OCI-LY1 (cell line): ENCODE results near the gene TOM1L2.

Source experiments
- H2AFZ ChIP-seq: fragments of 200-600 bp; sonication (generic), shearing (Covaris generic); 2 replicates; pipeline ENCODE4 v1.6.0; 2014; ENCODE audit warnings: antibody characterized with exemption, mild to moderate bottlenecking, low read length
- H3F3A ChIP-seq: fragments of 200-600 bp; sonication (generic), shearing (Covaris generic); 2 replicates; pipeline ENCODE4 v1.6.0; 2014; ENCODE audit warnings: mild to moderate bottlenecking, antibody characterized with exemption, low read length, moderate library complexity; ENCODE audit not compliant: insufficient read depth
- H3K27ac ChIP-seq: fragments of 200-600 bp; sonication (generic); 2 replicates; pipeline ENCODE4 v1.5.1; 2014; ENCODE audit warnings: low read length, mixed run types, mild to moderate bottlenecking, low read depth; ENCODE audit not compliant: poor library complexity, severe bottlenecking
- H3K27me3 ChIP-seq: fragments of 200-600 bp; sonication (generic); 2 replicates; pipeline ENCODE4 v1.6.0; 2014; ENCODE audit warnings: antibody characterized with exemption, mild to moderate bottlenecking, low read length, moderate library complexity; ENCODE audit not compliant: insufficient read depth
- H3K36me3 ChIP-seq: fragments of 200-600 bp; sonication (generic); 2 replicates; pipeline ENCODE4 v1.6.1; 2014; ENCODE audit warnings: mild to moderate bottlenecking, antibody characterized with exemption, low read length, moderate library complexity, mixed read lengths; ENCODE audit not compliant: insufficient read depth
- H3K4me1 ChIP-seq: fragments of 200-600 bp; sonication (generic); 2 replicates; pipeline ENCODE4 v1.5.1; 2014; ENCODE audit warnings: mild to moderate bottlenecking, low read length, moderate library complexity; ENCODE audit not compliant: insufficient read depth, severe bottlenecking
- H3K4me2 ChIP-seq: fragments of 200-600 bp; sonication (generic), shearing (Covaris generic); 2 replicates; pipeline ENCODE4 v1.6.1; 2014; ENCODE audit warnings: low read length
- H3K4me3 ChIP-seq: fragments of 200-600 bp; sonication (generic); 2 replicates; pipeline ENCODE4 v1.5.1; 2014; ENCODE audit warnings: low read length, low read depth, mild to moderate bottlenecking, mixed read lengths; ENCODE audit not compliant: poor library complexity, severe bottlenecking
- H3K79me2 ChIP-seq: fragments of 200-600 bp; shearing (Covaris generic); 2 replicates; pipeline ENCODE4 v1.6.1; 2016; ENCODE audit warnings: mixed run types, low read length, mixed read lengths; ENCODE audit not compliant: insufficient read depth
- H3K9ac ChIP-seq: fragments of 200-600 bp; sonication (generic), shearing (Covaris generic); 2 replicates; pipeline ENCODE4 v1.6.1; 2014; ENCODE audit warnings: mild to moderate bottlenecking, low read length, mixed read lengths
- H3K9me2 ChIP-seq: fragments of 200-600 bp; sonication (generic), shearing (Covaris generic); 2 replicates; pipeline ENCODE4 v1.6.1; 2014; ENCODE audit warnings: low read depth, mild to moderate bottlenecking, low read length, mixed read lengths
- H3K9me3 ChIP-seq: fragments of 200-600 bp; shearing (Covaris generic); 2 replicates; pipeline ENCODE4 v1.6.1; 2014; ENCODE audit warnings: low read length, mixed read lengths
- H4K20me1 ChIP-seq: fragments of 200-600 bp; sonication (generic), shearing (Covaris generic); 2 replicates; pipeline ENCODE4 v1.6.0; 2016; ENCODE audit warnings: mild to moderate bottlenecking, low read length; ENCODE audit not compliant: insufficient read depth
- EZH2 ChIP-seq: fragments of 200-600 bp; sonication (generic), shearing (Covaris generic); IDR thresholded peaks from 2 replicates; pipeline ENCODE4 v1.8.0; 2017; ENCODE audit warnings: borderline replicate concordance, mixed run types, mild to moderate bottlenecking, antibody characterized with exemption, low read length, moderate library complexity, mixed read lengths
- TF ChIP-seq, protein P1 (sequence below): fragments of 200-600 bp; sonication (generic), shearing (Covaris generic); IDR thresholded peaks from 2 replicates; pipeline ENCODE4 v1.5.1; 2017; ENCODE audit warnings: mild to moderate bottlenecking, antibody characterized with exemption, low read length, moderate library complexity, mixed read lengths

TOM1L2 gene

DNA sequence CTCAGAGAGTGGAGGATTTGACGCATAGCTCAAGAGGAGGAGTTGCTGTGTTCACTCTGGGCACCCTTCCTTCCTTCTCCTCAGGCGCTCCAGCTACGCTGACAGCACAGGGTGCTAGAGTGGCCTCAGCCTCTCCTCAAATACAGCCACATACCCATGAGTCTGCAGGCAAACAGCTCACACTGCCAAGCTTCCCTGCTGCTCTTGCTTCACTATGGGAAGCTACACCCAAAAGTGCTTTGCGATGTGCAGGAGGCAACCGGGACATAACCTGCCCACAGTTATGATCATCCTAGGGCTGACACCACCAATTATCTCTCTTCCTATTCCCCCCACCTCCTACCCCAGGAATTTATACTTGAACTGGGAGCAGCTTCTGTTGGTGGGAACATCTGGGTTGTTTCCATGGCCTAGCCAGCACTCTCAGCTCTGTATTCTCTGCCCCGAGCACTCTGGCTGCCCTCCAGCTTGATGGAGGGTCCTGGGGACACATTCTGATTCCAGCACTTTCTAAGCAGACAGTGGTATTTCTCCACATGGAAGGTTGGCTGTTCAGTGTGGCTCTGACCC, 95.2 kb downstream of the TOM1L2 start:
- Histone ChIP-seq H3F3A (no peaks in the 10 kb centered on the region), H3K27me3 (no peaks in the 10 kb centered on the region), H3K27ac (no peak overlapping the region), H4K20me1 (no peaks in the 10 kb centered on the region), H3K79me2 (no peaks in the 10 kb centered on the region), H2AFZ (no peak overlapping the region), H3K4me1 (no peaks in the 10 kb centered on the region), H3K9ac (no peak overlapping the region), H3K36me3 (no peaks in the 10 kb centered on the region; the same call in 1 of the 2 replicates), H3K4me3 (no peak overlapping the region), H3K9me3 (no peaks in the 10 kb centered on the region), H3K9me2 (no peaks in the 10 kb centered on the region), H3K4me2 (no peak overlapping the region)
- no peak for TF ChIP-seq EZH2
- TF ChIP-seq, protein P1, sequence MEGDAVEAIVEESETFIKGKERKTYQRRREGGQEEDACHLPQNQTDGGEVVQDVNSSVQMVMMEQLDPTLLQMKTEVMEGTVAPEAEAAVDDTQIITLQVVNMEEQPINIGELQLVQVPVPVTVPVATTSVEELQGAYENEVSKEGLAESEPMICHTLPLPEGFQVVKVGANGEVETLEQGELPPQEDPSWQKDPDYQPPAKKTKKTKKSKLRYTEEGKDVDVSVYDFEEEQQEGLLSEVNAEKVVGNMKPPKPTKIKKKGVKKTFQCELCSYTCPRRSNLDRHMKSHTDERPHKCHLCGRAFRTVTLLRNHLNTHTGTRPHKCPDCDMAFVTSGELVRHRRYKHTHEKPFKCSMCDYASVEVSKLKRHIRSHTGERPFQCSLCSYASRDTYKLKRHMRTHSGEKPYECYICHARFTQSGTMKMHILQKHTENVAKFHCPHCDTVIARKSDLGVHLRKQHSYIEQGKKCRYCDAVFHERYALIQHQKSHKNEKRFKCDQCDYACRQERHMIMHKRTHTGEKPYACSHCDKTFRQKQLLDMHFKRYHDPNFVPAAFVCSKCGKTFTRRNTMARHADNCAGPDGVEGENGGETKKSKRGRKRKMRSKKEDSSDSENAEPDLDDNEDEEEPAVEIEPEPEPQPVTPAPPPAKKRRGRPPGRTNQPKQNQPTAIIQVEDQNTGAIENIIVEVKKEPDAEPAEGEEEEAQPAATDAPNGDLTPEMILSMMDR = no peak

DNA sequence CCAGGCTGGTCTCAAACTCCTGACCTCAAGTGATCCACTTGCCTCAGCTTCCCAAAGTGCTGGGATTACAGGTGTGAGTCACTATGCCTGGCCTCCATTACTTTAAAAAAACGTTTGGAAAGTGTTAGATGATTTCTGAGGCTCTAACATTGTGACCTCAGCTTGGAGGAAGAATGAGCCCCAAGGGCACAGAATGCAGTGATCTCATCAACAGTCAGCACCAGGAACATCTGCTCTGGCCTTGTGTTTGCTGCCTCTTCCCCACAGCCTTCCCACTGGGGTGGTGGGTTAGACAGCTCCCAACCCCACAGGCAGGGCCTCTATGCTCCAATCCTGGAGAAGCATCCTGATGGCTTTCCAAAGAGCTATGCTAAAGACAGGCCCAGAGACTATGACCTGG, 97.7 kb downstream of the TOM1L2 start:
- H3K4me2 ChIP-seq = no peak overlapping the region
- no peak overlapping the region for H3K27ac ChIP-seq
- no peaks in the 10 kb centered on the region for H3K4me1 ChIP-seq
- no peaks in the 10 kb centered on the region for H4K20me1 ChIP-seq
- H3K27me3 ChIP-seq = no peaks in the 10 kb centered on the region
- no peak for TF ChIP-seq EZH2
- TF ChIP-seq, protein P1 = no peak
- no peaks in the 10 kb centered on the region for H3K9me2 ChIP-seq
- no peaks in the 10 kb centered on the region for H3F3A ChIP-seq
- H3K4me3 ChIP-seq = no peak overlapping the region
- no peaks in the 10 kb centered on the region for H3K79me2 ChIP-seq
- no peak overlapping the region for H3K9ac ChIP-seq
- no peak overlapping the region for H2AFZ ChIP-seq
- H3K9me3 ChIP-seq = no peaks in the 10 kb centered on the region
- no peaks in the 10 kb centered on the region; the same call in 1 of the 2 replicates for H3K36me3 ChIP-seq

DNA sequence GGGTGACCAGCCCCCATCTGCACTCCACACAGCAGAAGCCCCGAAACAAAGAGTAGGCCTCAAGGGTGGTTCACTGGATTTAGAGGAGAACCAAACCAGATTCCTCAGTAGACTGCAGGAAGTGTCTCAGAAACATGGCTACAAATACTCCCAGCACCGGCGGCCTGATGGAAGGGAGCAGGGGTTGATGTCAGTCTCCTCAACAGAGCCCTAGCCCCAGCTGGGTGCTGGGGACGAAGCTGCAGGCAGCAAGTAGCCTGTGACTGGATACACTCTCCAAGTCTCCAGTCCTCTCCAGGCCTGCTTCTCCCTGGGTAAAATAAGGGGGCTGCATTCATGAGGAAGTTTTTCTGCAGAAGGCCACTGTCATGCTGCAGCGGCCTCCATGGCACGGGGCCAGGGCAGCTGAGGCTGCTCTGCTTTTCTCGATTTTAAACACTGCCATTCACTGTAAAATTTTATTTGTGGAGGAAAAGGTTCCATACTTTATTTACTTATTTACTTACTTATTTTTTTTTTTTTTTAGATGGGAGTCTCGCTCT, 98.7 kb downstream of the TOM1L2 start:
- Histone ChIP-seq H3K9me3 (no peaks in the 10 kb centered on the region), H4K20me1 (no peaks in the 10 kb centered on the region), H3K9me2 (no peaks in the 10 kb centered on the region), H3K4me3 (no peak overlapping the region), H2AFZ (no peak overlapping the region), H3K79me2 (no peaks in the 10 kb centered on the region), H3K4me1 (no peaks in the 10 kb centered on the region), H3K36me3 (no peaks in the 10 kb centered on the region; the same call in 1 of the 2 replicates), H3F3A (no peaks in the 10 kb centered on the region), H3K27me3 (no peaks in the 10 kb centered on the region), H3K9ac (no peak overlapping the region), H3K4me2 (no peak overlapping the region), H3K27ac (no peak overlapping the region)
- no peak for TF ChIP-seq EZH2
- TF ChIP-seq, protein P1 = no peak
